Trophoblast cell (in vitro differentiated cells and primary cell): ENCODE results near the gene ZBED4.

Source experiments
- DNase-seq, 2 donors: peaks; one replicate each; pipeline ENCODE4 v3.0.0-alpha.2; 2016
- H2AFZ ChIP-seq: 2 replicates; pipeline ENCODE4 v1.6.1; 2013; ENCODE audit warnings: low read length, moderate library complexity, mild to moderate bottlenecking; ENCODE audit not compliant: insufficient read depth, poor library complexity
- H2AK5ac ChIP-seq: 2 replicates; pipeline ENCODE4 v1.6.1; 2013; ENCODE audit warnings: mild to moderate bottlenecking, low read length
- H2BK120ac ChIP-seq: 2 replicates; pipeline ENCODE4 v1.6.1; 2013; ENCODE audit warnings: low read length, mild to moderate bottlenecking, moderate library complexity; ENCODE audit not compliant: insufficient read depth, poor library complexity
- H2BK12ac ChIP-seq: 2 replicates; pipeline ENCODE4 v1.6.1; 2013; ENCODE audit warnings: mild to moderate bottlenecking, low read length, moderate library complexity
- H2BK5ac ChIP-seq: 2 replicates; pipeline ENCODE4 v1.6.1; 2013; ENCODE audit warnings: low read length, low read depth, moderate library complexity, mild to moderate bottlenecking; ENCODE audit not compliant: poor library complexity
- H3K14ac ChIP-seq: 2 replicates; pipeline ENCODE4 v1.6.1; 2013; ENCODE audit warnings: mild to moderate bottlenecking, low read length
- H3K18ac ChIP-seq: 2 replicates; pipeline ENCODE4 v1.6.1; 2013; ENCODE audit warnings: mild to moderate bottlenecking, low read length
- H3K23ac ChIP-seq: 2 replicates; pipeline ENCODE4 v1.6.1; 2013; ENCODE audit warnings: low read length
- H3K27ac ChIP-seq: 2 replicates; pipeline ENCODE4 v1.5.1; 2013; ENCODE audit warnings: low read depth, mild to moderate bottlenecking, inconsistent platforms, low read length, moderate library complexity
- H3K27me3 ChIP-seq: 2 replicates; pipeline ENCODE4 v1.6.1; 2013; ENCODE audit warnings: inconsistent platforms, mild to moderate bottlenecking, low read length, moderate library complexity; ENCODE audit not compliant: insufficient read depth
- H3K36me3 ChIP-seq, 2 experiments: 1 replicate in 1 of 2; 2 replicates in 1 of 2; pipeline ENCODE4 v1.6.1; 2013; ENCODE audit warnings: low read length in 2 of 2, mild to moderate bottlenecking in 2 of 2, moderate library complexity in 1 of 2; ENCODE audit not compliant: insufficient read depth in 2 of 2, control insufficient read depth in 1 of 2
- H3K4ac ChIP-seq: 2 replicates; pipeline ENCODE4 v1.6.1; 2013; ENCODE audit warnings: low read depth, mild to moderate bottlenecking, low read length, moderate library complexity
- H3K4me1 ChIP-seq, 2 experiments: 1 replicate in 1 of 2; 2 replicates in 1 of 2; pipeline ENCODE4 v1.6.1; 2013; ENCODE audit warnings: low read length in 2 of 2, mild to moderate bottlenecking in 2 of 2, moderate library complexity in 1 of 2; ENCODE audit not compliant: insufficient read depth in 2 of 2, control insufficient read depth in 1 of 2
- H3K4me2 ChIP-seq: 2 replicates; pipeline ENCODE4 v1.6.1; 2013; ENCODE audit warnings: inconsistent platforms, mild to moderate bottlenecking, low read length, moderate library complexity
- H3K4me3 ChIP-seq: 2 replicates; pipeline ENCODE4 v1.5.1; 2013; ENCODE audit warnings: mild to moderate bottlenecking, low read depth, low read length, inconsistent platforms
- H3K79me1 ChIP-seq: one replicate; pipeline ENCODE4 v1.6.1; 2013; ENCODE audit warnings: low read length
- H3K79me2 ChIP-seq: 2 replicates; pipeline ENCODE4 v1.6.1; 2013; ENCODE audit warnings: low read length, mild to moderate bottlenecking; ENCODE audit not compliant: control insufficient read depth, insufficient read depth, poor library complexity
- H3K9ac ChIP-seq: 2 replicates; pipeline ENCODE4 v1.6.1; 2013; ENCODE audit warnings: mild to moderate bottlenecking, low read length
- H3K9me3 ChIP-seq: 2 replicates; pipeline ENCODE4 v1.6.1; 2013; ENCODE audit warnings: low read depth, mild to moderate bottlenecking, control low read depth, inconsistent platforms, low read length; ENCODE audit not compliant: insufficient read depth
- H4K12ac ChIP-seq: 2 replicates; pipeline ENCODE4 v1.6.1; 2013; ENCODE audit warnings: low read depth, mild to moderate bottlenecking, low read length, moderate library complexity
- H4K8ac ChIP-seq: 2 replicates; pipeline ENCODE4 v1.6.1; 2013; ENCODE audit warnings: low read depth, mild to moderate bottlenecking, low read length, moderate library complexity
- H4K91ac ChIP-seq: one replicate; pipeline ENCODE4 v1.6.1; 2013; ENCODE audit warnings: low read depth, mild to moderate bottlenecking, low read length, moderate library complexity
- WGBS: extraction: QIAGEN DNeasy Blood & Tissue Kit; methylation state at CpG from one replicate; pipeline ENCODE4 v1.1.7; 2013; ENCODE audit warnings: missing lambda C conversion rate; ENCODE audit not compliant: insufficient read length, insufficient coverage; ENCODE audit errors: extremely low coverage; 5-methylcytosine and 5-hydroxymethylcytosine counted together

The ZBED4 gene

GRCh38 chr22:49926916-49927315 is 73.3 kb downstream of the ZBED4 start:
- no peak overlapping the region for H3K9ac ChIP-seq
- no peak overlapping the region for H2BK12ac ChIP-seq
- no peaks in the 10 kb centered on the region for H3K9me3 ChIP-seq
- no CpG with 5 or more reads among the region's 18 CpGs for WGBS
- H3K14ac ChIP-seq = no peak overlapping the region
- H3K18ac ChIP-seq = no peak overlapping the region
- no peak for DNase-seq
- H4K8ac ChIP-seq = no peak overlapping the region
- no peak overlapping the region for H3K4me3 ChIP-seq
- H3K4me2 ChIP-seq = no peak overlapping the region
- no peak overlapping the region for H2AFZ ChIP-seq
- H4K12ac ChIP-seq = no peak overlapping the region
- no peak overlapping the region for H4K91ac ChIP-seq
- no peak overlapping the region for H2BK120ac ChIP-seq
- H3K79me2 ChIP-seq = no peaks in the 10 kb centered on the region
- H3K27ac ChIP-seq = no peak overlapping the region
- H3K23ac ChIP-seq = no peak overlapping the region
- H3K4me1 ChIP-seq = no peaks in the 10 kb centered on the region
- no peaks in the 10 kb centered on the region for H3K79me1 ChIP-seq
- H2AK5ac ChIP-seq = no peak overlapping the region
- H3K4ac ChIP-seq = no peak overlapping the region
- H3K27me3 ChIP-seq = no peaks in the 10 kb centered on the region
- H2BK5ac ChIP-seq = no peak overlapping the region
- peaks cover 22% of the 10 kb centered on the region in 2 experiments for H3K36me3 ChIP-seq

- H3K14ac ChIP-seq = no peak overlapping the region
- no peak overlapping the region for H2BK120ac ChIP-seq
- no peaks in the 10 kb centered on the region for H3K4me1 ChIP-seq
- H3K4me2 ChIP-seq = no peak overlapping the region
- DNase-seq = no peak
- H4K91ac ChIP-seq = no peak overlapping the region
- H3K79me1 ChIP-seq = no peaks in the 10 kb centered on the region
- H3K36me3 ChIP-seq = peaks cover 20 to 22% of the 10 kb centered on the region in 2 experiments
- H3K79me2 ChIP-seq = no peaks in the 10 kb centered on the region
- no peak overlapping the region for H3K4ac ChIP-seq
- WGBS = no CpG with 5 or more reads among the region's 26 CpGs
- H4K8ac ChIP-seq = no peak overlapping the region
- no peaks in the 10 kb centered on the region for H3K9me3 ChIP-seq
- no peak overlapping the region for H3K9ac ChIP-seq
- H3K27me3 ChIP-seq = no peaks in the 10 kb centered on the region
- H3K4me3 ChIP-seq = no peak overlapping the region
- no peak overlapping the region for H2BK12ac ChIP-seq
- no peak overlapping the region for H4K12ac ChIP-seq
- H2AFZ ChIP-seq = no peak overlapping the region
- H2BK5ac ChIP-seq = no peak overlapping the region
- H2AK5ac ChIP-seq = no peak overlapping the region
- no peak overlapping the region for H3K18ac ChIP-seq
- no peak overlapping the region for H3K27ac ChIP-seq
- H3K23ac ChIP-seq = no peak overlapping the region
Measured at GRCh38 chr22:49927483-49928184, 74.0 kb downstream of the ZBED4 start.

- no peak overlapping the region for H4K12ac ChIP-seq
- no peak overlapping the region for H3K27ac ChIP-seq
- no peaks in the 10 kb centered on the region for H3K79me2 ChIP-seq
- H3K4me2 ChIP-seq = no peak overlapping the region
- WGBS = no CpG with 5 or more reads among the region's 8 CpGs
- no peak for DNase-seq
- no peak overlapping the region for H3K4ac ChIP-seq
- H2AK5ac ChIP-seq = no peak overlapping the region
- H3K18ac ChIP-seq = no peak overlapping the region
- no peaks in the 10 kb centered on the region for H3K27me3 ChIP-seq
- H4K8ac ChIP-seq = no peak overlapping the region
- H2AFZ ChIP-seq = no peak overlapping the region
- no peak overlapping the region for H2BK120ac ChIP-seq
- no peaks in the 10 kb centered on the region for H3K79me1 ChIP-seq
- H3K36me3 ChIP-seq = peaks cover 19 to 22% of the 10 kb centered on the region in 2 experiments
- H3K14ac ChIP-seq = no peak overlapping the region
- no peak overlapping the region for H3K4me3 ChIP-seq
- no peak overlapping the region for H2BK5ac ChIP-seq
- no peak overlapping the region for H2BK12ac ChIP-seq
- H4K91ac ChIP-seq = no peak overlapping the region
- H3K23ac ChIP-seq = no peak overlapping the region
- H3K4me1 ChIP-seq = no peaks in the 10 kb centered on the region
- no peaks in the 10 kb centered on the region for H3K9me3 ChIP-seq
- no peak overlapping the region for H3K9ac ChIP-seq
Measured at GRCh38 chr22:49928185-49928495, 74.5 kb downstream of the ZBED4 start.

GRCh38 chr22:49928555-49929210 is 75.0 kb downstream of the ZBED4 start:
- no peak overlapping the region for H4K12ac ChIP-seq
- H2AK5ac ChIP-seq = no peak overlapping the region
- no peak overlapping the region for H2BK5ac ChIP-seq
- H4K91ac ChIP-seq = no peak overlapping the region
- no peak overlapping the region for H3K23ac ChIP-seq
- no peak overlapping the region for H2BK12ac ChIP-seq
- WGBS = no CpG with 5 or more reads among the region's 38 CpGs
- no peak overlapping the region for H2AFZ ChIP-seq
- no peak overlapping the region for H3K4me2 ChIP-seq
- no peak overlapping the region for H3K14ac ChIP-seq
- no peaks in the 10 kb centered on the region for H3K79me1 ChIP-seq
- H3K36me3 ChIP-seq = peaks cover 18 to 22% of the 10 kb centered on the region in 2 experiments
- no peaks in the 10 kb centered on the region for H3K27me3 ChIP-seq
- H3K9ac ChIP-seq = no peak overlapping the region
- no peaks in the 10 kb centered on the region for H3K79me2 ChIP-seq
- no peak overlapping the region for H3K27ac ChIP-seq
- H3K4me1 ChIP-seq = no peaks in the 10 kb centered on the region
- H3K18ac ChIP-seq = no peak overlapping the region
- no peak overlapping the region for H3K4ac ChIP-seq
- no peak overlapping the region for H4K8ac ChIP-seq
- no peak overlapping the region for H2BK120ac ChIP-seq
- no peak overlapping the region for H3K4me3 ChIP-seq
- DNase-seq = no peak
- no peaks in the 10 kb centered on the region for H3K9me3 ChIP-seq
